HepG2 (cell line): ENCODE data around the gene GNL2. TPM values are rescaled to one million over a fixed set of nuclear protein-coding genes. Genes with fewer than 3 reads are reported as not detected.

ENCODE experiments used
- ATAC-seq: fragments of 200-7000 bp; cut with Tn5 transposase; 3 replicates; pipeline ENCODE4 v1.9.1; 2020; ENCODE audit warnings: mild to moderate bottlenecking, moderate library complexity
- BruUV-seq: library from RNA; stranded (reverse); fragments of 400-500 nt; replicated peaks from 2 replicates; lab custom pipeline; 2021; lab: Mats Ljungman, UMichigan
- CTCF ChIA-PET: fragments of 300-600 bp; formaldehyde crosslinking; extraction: SDS; loops from one replicate; lab custom pipeline; 2021; ENCODE audit warnings: low total read pairs, inconsistent platforms, low intra/inter-chr PET ratio; lab: Yijun Ruan, JAX
- POLR2A ChIA-PET: fragments of 350-600 bp; sonication (Branson Sonifier 250); formaldehyde crosslinking; loops from one replicate; lab custom pipeline; 2020; ENCODE audit warnings: antibody characterized with exemption, inconsistent platforms; lab: Yijun Ruan, JAX
- DNase-seq: peaks from one replicate; pipeline ENCODE4 v3.0.0-alpha.2; 2015; ENCODE audit warnings: low spot score
- FAIRE-seq: peaks from 3 replicates; lab custom pipeline; 2011; peaks lifted over from hg19 to GRCh38; lab: Jason Lieb, UNC
- H2AFZ ChIP-seq: one replicate; pipeline ENCODE4 v1.6.1; 2011; ENCODE audit warnings: low read length, inconsistent platforms
- H3K27ac ChIP-seq: fragments of 300-600 bp; 3 replicates; pipeline ENCODE4 v1.8.0; 2011; ENCODE audit warnings: mixed run types, mild to moderate bottlenecking, mixed read lengths, low read length, inconsistent platforms; ENCODE audit not compliant: insufficient read depth; ENCODE audit errors: extremely low read length
- H3K27me3 ChIP-seq, 2 experiments: fragments of 200-600 bp in 1 of 2; 2 replicates in 1 of 2; 3 replicates in 1 of 2; pipeline versions ENCODE4 v1.6.0 to v1.8.0; 2011; ENCODE audit warnings: low read length in 2 of 2, mild to moderate bottlenecking in 2 of 2, moderate library complexity in 2 of 2, inconsistent platforms in 1 of 2; ENCODE audit not compliant: insufficient read depth in 2 of 2, control insufficient read depth in 1 of 2
- H3K36me3 ChIP-seq, 2 experiments: fragments of 200-600 bp in 1 of 2; replicated peaks in 1 of 2; 2 replicates in 1 of 2; 3 replicates in 1 of 2; pipeline versions ENCODE4 v1.5.1 to v1.8.0; 2011; ENCODE audit warnings: low read length in 2 of 2, inconsistent platforms in 1 of 2; ENCODE audit not compliant: insufficient read depth in 2 of 2, control insufficient read depth in 1 of 2
- H3K4me1 ChIP-seq: 2 replicates; pipeline ENCODE4 v1.5.1; 2012; ENCODE audit warnings: low read length, inconsistent platforms; ENCODE audit not compliant: insufficient read depth
- H3K4me2 ChIP-seq: 2 replicates; pipeline ENCODE4 v1.6.0; 2011; ENCODE audit warnings: low read depth, low read length, inconsistent platforms
- H3K4me3 ChIP-seq, 3 experiments: fragments of 200-600 bp in 1 of 3; sonication (generic), shearing (Covaris generic) in 1 of 3; replicated peaks in 1 of 3; 2 replicates each; pipeline ENCODE4 v1.5.1; 2011 to 2016; ENCODE audit warnings: low read length in 3 of 3, inconsistent platforms in 2 of 3, low read depth in 2 of 3, mild to moderate bottlenecking in 2 of 3, control low read depth in 1 of 3, mixed read lengths in 1 of 3; ENCODE audit not compliant: insufficient read depth in 1 of 3
- H3K79me2 ChIP-seq: one replicate; pipeline ENCODE4 v1.6.1; 2011; ENCODE audit warnings: low read length, inconsistent platforms; ENCODE audit not compliant: insufficient read depth
- H3K9ac ChIP-seq: 2 replicates; pipeline ENCODE4 v1.6.0; 2011; ENCODE audit warnings: mild to moderate bottlenecking, low read depth, low read length, inconsistent platforms; ENCODE audit not compliant: insufficient read depth
- H3K9me3 ChIP-seq: 2 replicates; pipeline ENCODE4 v1.5.1; 2012; ENCODE audit warnings: mild to moderate bottlenecking, low read length
- H4K20me1 ChIP-seq: 2 replicates; pipeline ENCODE4 v1.6.0; 2011; ENCODE audit warnings: inconsistent platforms, mild to moderate bottlenecking, low read length, moderate library complexity; ENCODE audit not compliant: insufficient read depth
- CHD4 ChIP-seq: fragments of 200-600 bp; sonication (generic); IDR thresholded peaks from 2 replicates; pipeline ENCODE4 v1.7.0; 2017; ENCODE audit warnings: mild to moderate bottlenecking, low read length, borderline replicate concordance
- CREM ChIP-seq, 2 experiments: sonication (generic) in 1 of 2; formaldehyde crosslinking in 1 of 2; IDR thresholded peaks; 2 replicates each; pipeline versions ENCODE4 v1.4.0 to v1.6.1; 2016 to 2020; ENCODE audit warnings: antibody characterized with exemption in 1 of 2, mild to moderate bottlenecking in 1 of 2, missing genetic modification reagents in 1 of 2
- DNMT3B ChIP-seq: conservative IDR thresholded peaks from 2 replicates; pipeline ENCODE4 v1.6.1; 2016; ENCODE audit warnings: missing biosample characterization, control low read depth
- ETV5 ChIP-seq: IDR thresholded peaks from 2 replicates; pipeline ENCODE4 v1.6.1; 2018; ENCODE audit warnings: missing biosample characterization, missing genetic modification reagents, inconsistent platforms, borderline replicate concordance
- FOXP4 ChIP-seq: sonication (generic); formaldehyde crosslinking; IDR thresholded peaks from 2 replicates; pipeline ENCODE4 v1.4.0; 2020; ENCODE audit warnings: missing genetic modification reagents
- KDM1A ChIP-seq: IDR thresholded peaks from 2 replicates; pipeline ENCODE4 v1.6.1; 2016; ENCODE audit warnings: missing compliant biosample characterization
- NRL ChIP-seq: sonication (generic); formaldehyde crosslinking; IDR thresholded peaks from 2 replicates; pipeline ENCODE4 v1.5.0; 2020; ENCODE audit warnings: missing genetic modification reagents, mild to moderate bottlenecking, moderate library complexity, borderline replicate concordance
- RCOR2 ChIP-seq: IDR thresholded peaks from 2 replicates; pipeline ENCODE4 v1.6.1; 2016; ENCODE audit warnings: missing biosample characterization, missing genetic modification reagents
- ZFP90 ChIP-seq: sonication (generic); formaldehyde crosslinking; IDR thresholded peaks from 2 replicates; pipeline ENCODE4 v1.8.0; 2022; ENCODE audit warnings: missing genetic modification reagents, mild to moderate bottlenecking, inconsistent platforms, borderline replicate concordance
- ZMYM3 ChIP-seq: sonication (generic); formaldehyde crosslinking; IDR thresholded peaks from 2 replicates; pipeline ENCODE4 v1.5.1; 2020; ENCODE audit warnings: mild to moderate bottlenecking, missing genetic modification reagents
- ZNF629 ChIP-seq: sonication (generic); formaldehyde crosslinking; conservative IDR thresholded peaks from 2 replicates; pipeline ENCODE4 v1.5.0; 2020; ENCODE audit warnings: missing genetic modification reagents
- WGBS: methylation state at CpG from one replicate; pipeline ENCODE4 v1.1.6; 2017; ENCODE audit warnings: low lambda C conversion rate; 5-methylcytosine and 5-hydroxymethylcytosine counted together
- in situ Hi-C: cut with HindIII; loops from 2 replicates; pipeline ENCODE4 v1.10.0; 2017; ENCODE audit warnings: low pct_unique_long_range_greater_than_20kb; ENCODE audit not compliant: extremely low pct_ligation_motif_present
- intact Hi-C: fragments of 100-400 bp; cut with micrococcal nuclease; formaldehyde crosslinking; loops from one replicate; pipeline ENCODE4 v1.10.0; 2022; ENCODE audit not compliant: unreplicated experiment
- polyA plus RNA-seq, 8 experiments: library from polyadenylated mRNA; depleted of rRNA in 3 of 8; stranded (reverse) in 7 of 8; unstranded in 1 of 8; fragments of >200 nt; fragmentation: Illumina TruSeq in 4 of 8; extraction: Trizol in 4 of 8; gene quantifications; 2 replicates each; pipeline versions ENCODE4 v1.2.1 to v1.2.3, GENCODE V29; 2011 to 2016; ENCODE audit warnings: low read depth in 4 of 8, missing spikeins in 1 of 8, mixed read lengths in 1 of 8; ENCODE audit not compliant: insufficient read depth in 1 of 8
- total RNA-seq, 5 experiments: library from RNA; depleted of rRNA; stranded (reverse); fragments of >200 nt; fragmentation: Illumina TruSeq; extraction: Trizol; gene quantifications; 2 replicates each; pipeline ENCODE4 v1.2.3, GENCODE V29; 2016; ENCODE audit warnings: low read depth in 1 of 5
- TF ChIP-seq, protein P1 (sequence below): sonication (generic); formaldehyde crosslinking; IDR thresholded peaks from 2 replicates; pipeline ENCODE4 v1.5.1; 2020; ENCODE audit warnings: missing genetic modification reagents, mild to moderate bottlenecking, borderline replicate concordance

GNL2 gene
- total and polyA plus RNA-seq, 2 of the 13 experiments (the other 11 are each of a cell fraction or from before 2014, with no cell fraction given): 32.1 to 72.1 TPM

- H3K36me3 ChIP-seq: peaks cover 5 to 16% of the 10 kb centered on the region in 2 experiments; a peak in 4 of 5 replicates
- peak overlapping the region; percentile 63; the same call in 1 of the 2 replicates for H3K9ac ChIP-seq
- no peaks in the 10 kb centered on the region for H4K20me1 ChIP-seq
- 82% methylated on average over 4 of the region's 4 CpGs for WGBS
- CTCF ChIA-PET: no interaction called here
- H3K4me3 ChIP-seq: no peak overlapping the region
- no peak overlapping the region; the same call in 1 of the 2 replicates for H3K4me2 ChIP-seq
- TF ChIP-seq RCOR2 (peak; percentile 42; the same call in 1 of the 2 replicates), ZNF629 (CRISPR knock-in tag) (peak; percentile 98), CREM (IDR thresholded peaks at IDR 0.05) (no peak), CREM (CRISPR knock-in tag; IDR thresholded peaks at IDR 0.05) (no peak), DNMT3B (no peak), ZFP90 (0 out of 2 replicates have a peak, but pooled peaks have one; percentile 8), CHD4 (peak; percentile 77), ETV5 (CRISPR knock-in tag) (no peak), KDM1A (CRISPR knock-in tag) (peak; percentile 88), ZMYM3 (CRISPR knock-in tag) (0 out of 2 replicates have a peak, but pooled peaks have one; percentile 30), FOXP4 (CRISPR knock-in tag) (no peak), NRL (CRISPR knock-in tag) (no peak)
- TF ChIP-seq, protein P1, sequence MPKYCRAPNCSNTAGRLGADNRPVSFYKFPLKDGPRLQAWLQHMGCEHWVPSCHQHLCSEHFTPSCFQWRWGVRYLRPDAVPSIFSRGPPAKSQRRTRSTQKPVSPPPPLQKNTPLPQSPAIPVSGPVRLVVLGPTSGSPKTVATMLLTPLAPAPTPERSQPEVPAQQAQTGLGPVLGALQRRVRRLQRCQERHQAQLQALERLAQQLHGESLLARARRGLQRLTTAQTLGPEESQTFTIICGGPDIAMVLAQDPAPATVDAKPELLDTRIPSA: no peak
- TF ChIP-seq, all 625 proteins: peak for 6
- no TSS peak for BruUV-seq
- FAIRE-seq (no peak), ATAC-seq (no peak), DNase-seq (no peak)
- no peaks in the 10 kb centered on the region for H3K27me3 ChIP-seq
- POLR2A ChIA-PET: interaction anchor here (1.1 to 6.1 kb wide), 4 partner anchors 9 to 60 kb away, joined by 3 to 52 read pairs (median 4); partner anchors contain the start of genes MEAF6, SNIP1 and ZC3H12A
- H3K79me2 ChIP-seq: no peaks in the 10 kb centered on the region
- H3K9me3 ChIP-seq: no peaks in the 10 kb centered on the region
- H3K27ac ChIP-seq: peak overlapping the region; percentile 90
- in situ Hi-C loops: no loop called here
- H2AFZ ChIP-seq: no peak overlapping the region
- H3K4me1 ChIP-seq: peaks cover 75% of the 10 kb centered on the region
- intact Hi-C loops: loop anchor here (1.0 kb wide), 1 partner anchor 19 kb away; the partner anchor contains the start of gene MEAF6
Measured at GRCh38 chr1:37533317-37534093, 62.2 kb downstream of the GNL2 start.
